ENCODE results near the gene CUL3.

GRCh38 chr2:224525774-224526173 is 59.4 kb downstream of the CUL3 start:
- TF ChIP-seq CTCF (IDR thresholded peaks at IDR 0.05): no peak
- no peak for TF ChIP-seq POLR2A (IDR thresholded peaks at IDR 0.05)
- no peak for TF ChIP-seq EP300 (IDR thresholded peaks at IDR 0.05)
- TF ChIP-seq POLR2AphosphoS5 (IDR thresholded peaks at IDR 0.05): no peak
